NCI-H2196 (cell line): ENCODE measurements around the gene CYP46A1.
A peak's percentile ranks its signal among the peaks of the same experiment; 100 is the strongest.

Source experiments
- DNase-seq: peaks from one replicate; lab custom pipeline; 2025; ENCODE audit not compliant: unreplicated experiment; lab: John Stamatoyannopoulos, UW

Gene CYP46A1

GRCh38 chr14:99727096-99727870 lies 43.2 kb downstream of the CYP46A1 start:
- DNase-seq: no peak

DNA sequence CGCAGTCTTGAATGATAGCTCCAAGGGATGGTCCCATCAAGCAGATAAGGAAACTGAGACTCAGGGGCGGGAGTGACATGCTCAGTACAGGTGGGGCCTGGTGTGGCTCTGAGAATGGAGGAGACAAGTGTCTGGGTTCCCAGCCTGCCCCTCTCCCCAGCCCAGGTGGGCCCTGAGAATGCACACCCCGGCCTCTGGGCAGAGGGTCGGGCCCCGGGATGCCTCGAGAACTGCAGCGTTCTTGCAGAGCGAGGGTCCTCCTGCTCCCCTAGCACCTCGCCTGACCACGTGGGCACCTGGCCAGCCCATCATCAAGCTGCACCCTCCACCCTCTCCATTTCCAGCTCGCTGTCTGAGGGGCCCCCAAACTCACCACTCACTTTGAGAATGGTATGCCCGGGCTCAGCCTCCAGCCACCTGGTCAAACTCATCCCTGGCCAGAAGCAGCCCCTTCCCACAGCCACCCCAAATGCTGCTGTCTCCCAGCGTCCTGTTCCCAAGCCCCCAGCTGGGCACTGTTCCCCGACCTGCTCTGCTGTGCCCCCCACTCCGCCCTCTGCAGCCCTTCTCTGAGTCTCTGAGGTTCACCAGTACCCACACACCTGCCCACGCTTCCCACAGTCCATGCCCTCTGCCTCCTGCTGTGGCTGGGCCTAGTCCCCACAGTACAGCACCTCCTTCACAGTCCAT lies 44.3 kb downstream of the CYP46A1 start:
- no peak for DNase-seq

- DNase-seq: no peak
Observed at GRCh38 chr14:99728981-99729451, 44.9 kb downstream of the CYP46A1 start.

DNA sequence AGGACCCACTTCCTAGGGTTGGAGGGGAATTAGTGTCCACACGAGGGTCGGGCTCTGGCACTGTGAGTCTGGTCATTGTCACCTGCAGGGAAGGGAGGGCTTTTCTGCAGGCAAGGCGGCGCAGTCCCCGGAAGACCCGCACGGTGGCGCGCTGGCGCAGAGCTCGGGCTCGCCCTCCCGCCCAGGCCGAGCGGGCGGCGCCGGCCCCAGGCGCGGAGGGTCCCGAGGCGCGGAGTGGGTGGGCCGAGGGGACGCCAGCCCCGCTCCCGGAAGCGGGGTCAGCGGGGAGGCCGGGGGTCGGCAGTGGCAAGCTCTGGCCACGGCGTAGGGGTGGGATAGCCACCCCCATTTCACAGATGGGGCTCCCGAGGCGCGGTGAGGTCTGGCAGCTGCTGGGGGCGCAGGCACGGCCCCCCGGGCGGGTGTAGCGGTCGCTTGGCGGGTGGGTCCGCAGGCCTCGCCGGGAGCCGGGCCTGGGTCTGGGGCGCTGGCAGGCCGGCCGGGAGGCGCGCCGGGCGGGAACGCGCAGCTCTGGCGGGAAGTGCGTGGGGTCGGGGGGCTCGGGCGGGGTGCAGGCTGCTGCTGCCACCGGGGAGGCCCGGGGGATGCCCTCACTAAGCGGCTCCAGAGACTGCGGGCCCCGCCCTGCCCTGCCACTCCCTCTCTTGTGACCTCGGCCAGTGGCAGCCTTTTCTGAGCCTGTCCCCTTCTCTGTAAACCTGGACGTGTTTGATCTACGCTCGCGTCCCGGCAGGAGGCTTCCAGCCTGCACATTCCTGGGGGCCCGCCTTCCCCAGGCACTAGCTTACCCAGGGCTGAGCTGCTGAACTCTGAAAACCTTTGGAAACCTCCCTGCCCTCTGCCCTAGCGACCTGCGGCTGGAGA lies 46.1 kb downstream of the CYP46A1 start:
- DNase-seq: peak; percentile 35

DNA sequence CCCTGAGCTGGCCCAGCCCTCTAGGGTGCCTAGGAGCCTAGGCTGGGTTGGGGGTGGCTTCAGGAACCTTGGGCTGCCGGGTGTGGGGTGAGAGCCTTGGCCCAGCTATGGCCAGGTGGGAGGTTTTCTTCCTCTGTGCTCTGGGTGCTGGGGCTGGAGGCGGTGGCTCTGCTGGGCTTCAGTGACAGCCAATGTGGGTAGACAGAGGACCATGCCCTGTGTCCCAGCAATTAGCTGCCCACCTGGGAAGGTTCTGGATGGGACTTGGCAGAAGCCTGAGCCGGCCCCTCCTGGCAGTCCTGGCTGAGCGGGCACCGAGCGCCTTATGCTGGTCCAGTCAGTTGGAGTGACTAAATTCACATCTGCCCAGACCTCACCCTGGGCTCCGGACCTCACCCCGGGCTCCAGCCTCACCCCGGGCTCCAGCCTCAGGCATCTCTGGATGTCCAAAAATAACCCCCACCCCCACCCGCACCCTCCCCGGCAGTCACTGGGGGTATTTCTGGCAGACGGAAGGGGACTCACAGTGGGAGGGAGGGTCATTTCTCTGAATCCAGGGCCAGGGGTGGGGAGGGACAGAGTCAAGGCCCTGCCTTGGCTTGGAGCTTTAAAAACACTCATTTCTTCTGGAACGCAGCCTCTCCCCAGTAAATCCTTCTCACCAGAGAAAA lies 46.9 kb downstream of the CYP46A1 start:
- no peak for DNase-seq

DNA sequence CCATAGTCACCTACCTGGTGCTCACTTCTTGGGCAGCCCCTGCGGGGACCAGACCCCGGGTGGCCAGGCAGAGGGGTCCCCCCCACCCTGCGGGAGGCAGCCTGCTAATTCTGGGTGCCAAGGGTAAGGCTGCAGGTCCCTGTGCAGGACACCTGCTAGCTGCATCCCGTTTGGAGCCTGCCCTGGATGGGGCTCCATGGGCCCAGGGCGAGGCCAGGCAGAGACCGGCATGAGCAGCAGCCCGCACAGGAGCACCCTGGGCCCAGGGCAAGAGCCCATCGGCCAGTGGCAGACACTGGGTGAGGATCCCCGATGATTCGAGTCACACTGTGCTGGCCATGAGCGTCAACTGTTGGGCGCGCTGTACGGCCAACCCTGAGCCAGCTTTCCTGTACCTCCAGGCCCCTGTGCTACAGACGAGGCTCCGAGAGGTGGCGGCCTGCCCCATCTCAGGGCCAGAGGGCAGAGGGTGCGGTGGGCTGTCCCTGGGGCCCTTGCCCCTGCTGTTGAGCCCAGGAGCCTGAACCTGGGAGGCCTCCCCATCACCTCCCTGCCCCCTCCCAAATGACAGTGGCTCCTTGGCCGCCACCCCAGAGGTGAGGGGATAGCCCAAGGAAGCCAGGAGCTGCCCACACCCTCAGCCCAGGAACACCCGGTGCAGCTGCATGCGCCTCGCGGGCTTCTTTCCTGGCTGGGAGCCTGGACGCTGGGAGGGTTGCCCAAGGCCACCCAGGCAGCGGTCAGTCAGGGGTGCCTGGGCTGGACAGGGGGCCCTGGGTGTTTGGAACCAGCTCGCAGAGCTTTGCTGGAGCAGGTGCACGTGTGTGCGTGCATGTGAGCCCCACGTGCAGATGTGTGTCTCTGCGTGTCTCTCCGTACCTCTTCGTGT lies 47.7 kb downstream of the CYP46A1 start:
- DNase-seq: no peak

- DNase-seq: no peak
Observed at GRCh38 chr14:99732436-99733210, 48.5 kb downstream of the CYP46A1 start.

GRCh38 chr14:99733211-99733539 lies 49.1 kb downstream of the CYP46A1 start:
- DNase-seq: no peak

DNA sequence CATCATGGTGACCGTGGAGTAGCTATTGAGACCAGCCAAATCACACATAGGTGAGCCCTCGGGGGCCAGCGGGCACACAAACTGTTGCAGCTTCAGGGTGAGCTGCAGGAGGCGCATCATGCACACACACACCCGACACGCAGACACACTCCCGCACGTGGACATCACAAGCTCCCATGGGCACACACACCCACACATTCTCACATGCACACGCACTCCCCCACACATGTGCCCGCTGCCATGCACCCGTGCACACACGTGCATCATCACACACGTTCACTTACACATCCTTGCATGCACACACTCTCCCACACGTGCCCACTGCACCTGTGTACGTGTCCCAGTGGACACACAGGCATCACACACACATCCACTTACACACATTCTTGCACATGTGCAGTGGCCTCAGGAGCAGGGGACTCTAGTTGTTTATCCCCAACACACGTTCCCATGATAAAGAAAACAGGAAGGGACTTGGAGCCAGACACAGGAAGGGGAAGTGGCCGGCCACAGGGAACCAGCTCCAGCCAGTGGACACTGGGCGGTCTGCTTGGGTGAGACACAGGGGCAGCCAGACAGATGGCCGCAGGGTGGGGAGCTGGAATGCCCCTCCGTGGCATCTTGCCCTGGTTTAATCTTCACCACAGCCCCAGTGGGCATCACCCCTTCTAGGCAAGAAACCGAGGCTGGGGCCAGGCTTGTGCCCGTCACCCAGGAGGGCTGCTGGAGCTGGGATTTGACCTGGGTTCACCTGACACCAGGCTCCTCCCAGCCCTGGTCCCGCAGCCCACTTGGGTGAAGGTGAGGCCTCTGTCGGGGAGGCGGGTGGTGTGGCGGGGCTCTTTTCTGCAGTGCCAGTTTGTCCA lies 49.7 kb downstream of the CYP46A1 start:
- no peak for DNase-seq

DNA sequence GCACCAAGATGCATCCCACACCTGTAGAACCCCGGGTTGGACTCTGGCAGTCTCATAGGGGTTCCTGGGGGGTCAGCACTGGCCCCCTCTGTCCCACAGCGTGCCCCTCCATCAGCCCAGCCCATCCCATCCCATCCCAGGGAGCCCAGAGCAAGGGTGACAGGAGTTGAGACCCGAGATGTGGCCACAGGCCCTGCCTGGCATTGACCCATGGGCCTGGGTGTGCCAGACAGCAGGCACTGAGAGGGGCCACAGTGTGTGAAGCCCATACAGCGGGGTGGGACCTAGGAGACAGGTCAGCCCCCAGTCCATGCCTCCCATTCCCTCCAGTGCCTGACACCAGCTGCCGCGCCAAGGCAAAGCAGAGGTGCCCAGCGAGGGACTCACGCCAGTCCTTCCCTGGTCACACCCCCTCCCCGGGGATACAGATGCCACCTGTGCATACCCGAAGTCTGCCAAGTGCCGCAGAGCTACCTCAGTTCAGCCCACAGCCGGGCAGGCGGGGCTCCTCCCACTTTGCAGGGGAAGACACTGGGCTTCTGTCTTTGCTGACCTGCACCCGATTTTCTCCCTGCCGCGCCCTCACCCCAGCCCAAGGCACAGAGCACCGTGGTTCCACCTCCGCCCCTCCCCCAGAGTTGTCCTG lies 50.4 kb downstream of the CYP46A1 start:
- no peak for DNase-seq

DNA sequence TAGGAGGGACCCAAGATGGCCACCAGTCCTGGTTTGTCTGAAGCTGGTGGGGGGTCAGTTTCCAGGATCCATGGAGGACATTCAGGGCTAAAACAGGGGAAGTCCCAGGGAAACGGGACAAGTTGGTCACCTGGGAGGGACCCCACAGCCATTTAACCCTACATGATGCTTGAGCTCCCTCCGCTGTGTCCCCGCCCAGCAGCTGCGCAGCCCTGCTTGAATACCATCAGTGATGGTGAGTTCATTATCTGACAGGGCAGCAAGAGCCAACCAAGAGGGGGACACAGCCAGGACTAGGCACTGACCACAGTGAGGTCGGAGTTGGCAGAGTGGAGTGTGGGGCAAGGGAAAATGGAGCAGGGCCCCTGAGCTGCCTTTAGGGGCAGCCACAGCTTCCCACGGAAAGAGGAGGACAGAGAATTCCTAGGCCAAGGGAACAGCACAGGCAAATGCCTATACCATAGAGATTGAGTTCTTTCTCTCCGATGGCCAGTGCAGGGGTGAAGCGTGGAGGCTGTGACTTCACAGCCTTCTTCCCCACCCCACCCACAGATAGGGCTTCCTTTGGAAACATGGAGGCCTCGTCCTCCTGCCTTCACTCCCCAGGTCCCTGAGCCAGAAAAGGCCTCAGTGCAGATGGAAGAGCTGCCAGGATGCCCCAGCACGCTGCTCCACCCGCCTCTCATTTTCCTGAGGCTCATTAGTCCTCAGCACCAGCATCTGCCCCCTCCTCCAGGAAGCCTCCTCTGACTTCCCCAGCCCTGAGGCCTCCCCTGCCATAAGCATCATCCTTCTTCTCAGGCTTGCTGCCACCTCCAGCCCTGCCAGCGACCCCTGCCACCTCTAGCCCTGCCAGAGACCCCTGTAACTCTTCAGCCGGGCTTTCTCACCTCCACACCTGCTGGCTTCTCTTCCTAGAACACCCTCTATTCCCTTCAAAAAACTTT lies 51.4 kb downstream of the CYP46A1 start:
- no peak for DNase-seq

DNA sequence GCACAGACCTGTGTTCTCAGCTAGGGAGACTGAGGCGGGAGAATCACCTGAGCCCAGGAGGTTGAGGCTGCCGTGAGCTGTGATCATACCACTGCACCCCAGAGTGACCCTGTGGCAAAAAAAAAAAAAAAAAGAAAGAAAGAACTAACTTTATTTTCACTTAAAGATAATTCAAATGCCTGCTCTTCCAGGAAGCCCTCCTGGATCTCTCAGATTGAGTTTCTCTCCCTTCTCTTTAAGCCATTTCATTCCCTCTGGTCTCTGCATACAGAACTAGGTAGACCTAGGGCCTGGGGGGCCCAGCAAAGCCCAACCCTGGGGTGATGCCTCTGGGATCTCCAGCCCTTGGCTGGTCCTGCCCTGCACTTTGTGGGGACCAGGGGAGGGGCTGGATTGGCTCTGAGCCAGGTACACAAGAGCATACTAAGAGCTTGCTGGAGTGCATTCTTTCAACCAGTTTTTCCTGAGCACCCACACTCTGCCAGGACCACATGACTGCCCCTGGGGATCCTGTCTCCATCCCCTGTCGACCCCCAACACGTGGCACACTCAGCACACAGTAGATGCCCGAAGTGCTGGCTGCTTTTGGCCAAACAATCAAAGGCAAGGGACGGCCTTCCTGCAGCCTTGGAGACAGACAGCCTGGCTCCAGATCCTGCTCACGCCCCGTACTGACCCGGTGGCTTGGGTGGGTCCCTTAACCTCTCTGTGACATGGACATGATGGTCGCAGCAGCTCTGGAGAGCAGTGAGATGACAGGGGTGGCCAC lies 52.7 kb downstream of the CYP46A1 start:
- no peak for DNase-seq

- DNase-seq: no peak
Observed at GRCh38 chr14:99737451-99737951, 53.4 kb downstream of the CYP46A1 start.

DNA sequence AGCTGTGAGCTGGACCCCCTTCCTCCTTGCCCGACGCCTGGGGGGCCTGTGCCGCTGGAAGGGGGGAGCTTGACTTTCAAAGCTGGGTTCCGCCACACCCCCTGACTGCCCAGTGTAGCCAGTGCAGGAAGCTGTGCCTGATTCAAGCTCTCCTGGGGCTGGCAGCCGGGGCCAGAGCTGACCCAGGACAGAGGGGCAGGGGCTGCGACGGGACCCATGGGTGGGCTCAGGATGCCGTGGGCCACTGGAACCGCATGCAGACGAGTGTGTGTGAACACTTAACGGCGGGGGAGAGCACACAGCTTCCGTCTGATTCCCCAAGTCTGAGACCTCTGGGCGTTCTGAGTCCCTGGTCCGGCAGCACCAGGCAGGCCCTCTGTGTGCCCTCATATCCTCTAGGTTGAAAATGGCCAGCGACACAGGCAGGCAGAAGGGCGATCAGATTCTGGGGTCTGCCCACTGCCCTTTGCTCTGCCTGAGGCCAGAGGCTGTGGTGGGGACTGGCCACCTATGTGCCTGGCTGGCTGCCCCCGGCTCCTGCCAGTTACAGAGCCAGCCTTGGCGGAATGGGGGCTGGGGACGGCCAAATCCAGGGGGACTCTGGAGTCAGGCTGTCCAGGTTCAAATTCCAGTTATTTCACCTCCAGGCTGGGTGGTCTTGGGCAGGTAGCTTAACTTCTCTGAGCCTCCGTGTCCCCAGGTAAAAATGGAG lies 54.0 kb downstream of the CYP46A1 start:
- no peak for DNase-seq

- no peak for DNase-seq
Observed at GRCh38 chr14:99740411-99740810, 56.3 kb downstream of the CYP46A1 start.
